SW 1271 (cell line): Measurements from ENCODE around the gene DTL.

Experiments
- DNase-seq, 2 experiments: peaks; one replicate each; lab custom pipeline; 2025; lab: John Stamatoyannopoulos, UW

The DTL gene

GRCh38 chr1:212035835-212036605, 472 bp downstream of the DTL start:
- DNase-seq: no peak

DNA sequence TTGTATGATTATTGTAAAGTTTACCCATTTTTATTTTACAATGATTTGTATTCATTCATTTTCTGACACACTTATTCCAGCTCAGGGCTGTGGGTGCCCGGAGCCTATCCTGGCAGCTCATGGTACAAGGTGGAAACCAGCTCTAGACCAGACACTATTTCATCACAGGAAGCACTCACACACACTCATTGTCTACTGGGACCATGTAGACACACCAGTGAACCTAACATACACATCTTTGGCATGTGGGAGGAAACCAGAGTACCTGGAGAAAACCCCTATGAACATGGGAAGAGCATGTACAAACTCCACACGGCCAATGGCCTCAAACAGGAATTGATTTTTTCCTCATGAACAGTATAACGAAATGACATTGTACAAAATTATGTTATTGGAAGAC, 2.4 kb downstream of the DTL start:
- DNase-seq: no peak

GRCh38 chr1:212039622-212040021, 4.1 kb downstream of the DTL start:
- no peak for DNase-seq

DNA sequence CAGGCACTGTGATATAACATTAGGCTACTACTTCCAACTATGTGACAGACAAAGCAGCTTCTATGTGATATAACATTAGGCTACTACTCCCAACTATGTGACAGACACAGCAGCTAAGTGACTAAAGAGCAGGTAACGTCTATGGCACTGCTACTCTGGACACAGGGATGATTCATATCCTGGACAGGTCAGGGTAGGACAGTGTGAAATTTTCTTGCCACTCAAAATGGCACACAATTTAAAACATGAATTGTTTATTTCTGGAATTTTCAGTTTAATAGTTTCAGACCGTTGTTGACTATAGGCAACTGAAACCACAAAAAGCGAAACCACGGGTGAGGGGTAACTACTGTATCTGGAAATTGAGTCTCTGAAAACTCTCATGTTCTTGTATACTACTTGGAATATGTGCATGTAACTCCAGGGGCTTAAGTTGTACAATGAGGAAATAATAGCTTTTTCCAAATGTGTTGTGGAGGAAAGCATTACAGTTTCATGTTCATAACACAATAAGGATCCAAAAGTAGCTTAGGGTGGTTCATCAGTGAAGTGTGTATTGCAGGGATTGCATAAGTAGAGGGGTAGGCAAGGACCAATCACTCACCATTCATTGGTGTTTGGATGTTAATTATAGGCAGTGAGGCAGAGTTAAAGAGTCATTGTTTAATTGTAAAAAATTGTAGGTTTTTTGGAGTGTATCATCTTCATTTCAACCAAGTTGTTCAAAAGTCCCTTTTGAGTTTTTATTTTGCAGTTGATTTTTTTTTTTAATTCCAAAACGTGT, 5.3 kb downstream of the DTL start:
- peak in 1 of 2 experiments; percentile 27 for DNase-seq

GRCh38 chr1:212042436-212042835, 6.9 kb downstream of the DTL start:
- DNase-seq: no peak

DNA sequence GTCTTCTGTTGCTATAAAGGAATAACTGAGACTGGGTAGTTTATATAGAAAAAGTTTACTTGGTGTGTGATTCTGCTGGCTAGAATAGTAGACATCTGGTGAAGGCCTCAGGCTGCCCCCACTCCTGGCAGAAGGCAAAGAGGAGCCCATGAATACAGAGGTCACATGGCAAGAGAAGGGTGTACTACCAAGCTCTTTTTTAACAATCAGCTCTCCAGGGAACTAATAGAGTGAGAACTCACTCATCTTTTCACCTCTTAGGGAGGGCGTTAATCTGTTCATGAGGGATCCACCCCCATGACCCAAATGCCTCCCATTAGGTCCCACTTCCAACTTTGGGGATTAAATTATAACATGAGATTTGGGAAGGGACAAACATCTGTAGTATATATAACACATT, 9.3 kb downstream of the DTL start:
- no peak for DNase-seq

DNA sequence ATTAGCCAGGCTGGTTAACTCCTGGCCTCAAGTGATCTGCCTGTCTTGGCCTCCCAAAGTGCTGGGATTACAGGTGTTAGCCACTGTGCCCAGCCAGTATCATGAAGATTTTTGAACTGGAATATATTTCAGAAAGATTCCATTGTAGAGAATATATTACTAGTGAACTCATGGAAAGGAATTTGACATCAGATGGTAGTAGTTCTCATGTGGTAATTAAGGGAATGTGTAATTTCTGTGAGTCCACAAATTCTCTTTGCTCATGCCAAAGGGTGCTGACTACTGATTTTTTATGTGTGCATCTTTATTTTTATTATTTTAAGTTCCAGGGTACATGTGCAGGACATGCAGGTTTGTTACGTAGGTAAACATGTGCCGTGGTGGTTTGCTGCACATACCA, 10.4 kb downstream of the DTL start:
- DNase-seq: no peak

DNA sequence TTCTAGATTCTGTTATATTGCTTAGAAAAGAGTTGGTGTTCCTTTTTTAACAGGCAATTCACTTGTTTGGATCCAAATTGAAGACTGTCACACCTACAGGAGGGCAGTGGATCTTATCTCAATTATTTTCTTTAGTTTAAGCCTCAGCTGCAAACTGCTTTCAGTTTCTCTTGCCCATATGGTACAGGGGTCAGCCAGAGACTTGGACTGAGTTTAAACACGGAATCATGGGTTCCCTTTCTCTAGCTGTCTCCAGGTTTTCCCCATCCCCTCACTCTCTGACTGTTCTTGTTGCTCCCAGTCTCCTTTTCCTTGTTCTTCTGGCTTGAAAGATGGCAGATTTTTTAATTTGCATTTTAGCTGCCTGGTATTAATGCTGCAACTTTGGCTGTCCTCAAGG, 18.4 kb downstream of the DTL start:
- no peak for DNase-seq

GRCh38 chr1:212055333-212055732, 19.8 kb downstream of the DTL start:
- no peak for DNase-seq

- no peak for DNase-seq
Measured at GRCh38 chr1:212060632-212061472, 25.3 kb downstream of the DTL start.

DNA sequence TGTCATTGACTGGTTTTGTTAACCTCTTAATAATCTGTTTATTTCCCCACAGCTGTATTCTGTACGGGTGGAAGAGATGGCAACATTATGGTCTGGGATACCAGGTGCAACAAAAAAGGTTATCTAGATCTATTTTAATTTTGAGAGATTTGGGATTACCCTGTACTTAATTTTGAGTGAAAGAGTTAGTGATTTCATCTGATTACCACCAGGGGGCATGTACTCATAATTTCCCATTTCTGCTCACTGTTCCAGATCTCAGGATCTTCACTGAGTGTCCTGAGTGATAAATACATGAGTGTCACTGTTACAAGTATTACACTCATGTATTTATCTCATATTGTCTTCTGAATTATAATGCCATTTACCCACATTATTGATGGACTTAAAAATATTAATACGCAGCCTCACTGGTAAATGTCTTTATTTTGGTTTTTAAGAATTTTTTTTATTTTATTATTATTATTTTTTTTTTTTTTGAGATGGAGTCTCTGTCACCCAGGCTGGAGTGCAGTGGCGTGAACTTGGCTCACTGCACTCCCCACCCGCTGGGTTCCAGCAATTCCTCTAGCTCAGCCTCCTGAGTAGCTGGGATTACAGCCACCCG, 27.4 kb downstream of the DTL start:
- DNase-seq: peak in 1 of 2 experiments; percentile 44

GRCh38 chr1:212067787-212068186, 32.2 kb downstream of the DTL start:
- DNase-seq: no peak

DNA sequence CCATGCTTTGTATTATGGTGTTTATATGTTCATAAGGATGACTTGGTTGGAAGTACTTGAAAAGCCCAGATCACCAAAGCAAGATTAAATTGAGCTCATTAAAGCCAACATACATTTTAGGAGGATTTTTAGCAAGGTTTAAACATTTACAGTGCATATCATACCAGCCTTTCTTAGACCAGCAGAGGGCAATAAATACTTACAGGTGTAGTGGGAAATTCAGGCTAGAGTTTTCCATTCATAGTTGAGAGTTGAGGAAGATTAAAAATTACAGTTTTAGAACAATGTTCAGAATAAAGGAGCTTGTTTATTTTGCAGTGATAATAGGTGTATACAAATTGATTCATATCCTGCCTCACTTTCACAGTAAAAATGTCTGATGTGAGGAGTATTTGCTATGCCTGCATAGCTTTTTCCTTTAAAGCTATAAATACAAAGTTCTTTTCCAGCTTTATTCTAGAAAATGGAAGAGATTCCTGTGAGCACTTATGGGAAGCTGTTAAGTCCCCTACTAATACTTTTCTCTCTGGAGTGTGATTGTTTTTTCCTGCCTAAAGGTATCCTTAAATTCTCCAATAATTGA, 35.3 kb downstream of the DTL start:
- peak in 1 of 2 experiments; percentile 15 for DNase-seq

DNA sequence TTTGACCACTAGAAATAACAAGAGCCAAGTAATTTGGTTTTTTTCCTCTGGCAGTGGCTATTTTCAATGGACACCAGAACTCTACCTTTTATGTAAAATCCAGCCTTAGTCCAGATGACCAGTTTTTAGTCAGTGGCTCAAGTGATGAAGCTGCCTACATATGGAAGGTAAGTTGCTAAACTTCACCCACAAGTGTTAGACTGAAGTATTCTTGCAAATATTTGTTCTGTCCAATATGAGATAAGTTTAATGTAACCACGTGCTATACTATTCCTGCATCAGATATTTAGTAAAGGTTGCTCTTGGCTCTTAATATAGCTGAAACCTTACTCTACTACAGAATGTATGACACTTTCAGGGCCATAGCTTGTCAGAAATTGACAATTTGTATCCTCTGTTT, 36.5 kb downstream of the DTL start:
- DNase-seq: no peak

GRCh38 chr1:212073490-212073889, 37.9 kb downstream of the DTL start:
- no peak for DNase-seq

- no peak for DNase-seq
Measured at GRCh38 chr1:212074313-212074712, 38.8 kb downstream of the DTL start.

GRCh38 chr1:212074856-212075255, 39.3 kb downstream of the DTL start:
- no peak for DNase-seq

- no peak for DNase-seq
Measured at GRCh38 chr1:212077028-212077427, 41.5 kb downstream of the DTL start.

DNA sequence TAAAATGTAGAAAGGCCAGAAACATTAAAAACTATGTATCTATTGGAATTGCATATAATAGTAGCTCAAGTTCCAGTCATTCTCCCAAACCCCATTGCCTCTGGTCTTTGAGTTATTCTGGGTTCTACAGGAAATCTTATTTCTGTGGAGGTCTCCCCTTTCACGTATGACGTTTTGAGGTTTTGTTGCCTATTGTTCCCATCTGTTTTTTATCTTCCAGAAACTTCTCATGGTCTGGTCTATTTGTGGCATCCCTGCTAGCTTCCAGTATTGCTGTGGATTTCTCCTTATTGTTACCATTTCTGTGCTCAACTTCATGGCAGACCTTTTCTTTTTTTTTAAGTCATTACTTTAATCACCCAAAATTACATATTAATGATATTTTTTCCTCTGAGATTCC, 43.3 kb downstream of the DTL start:
- DNase-seq: no peak

DNA sequence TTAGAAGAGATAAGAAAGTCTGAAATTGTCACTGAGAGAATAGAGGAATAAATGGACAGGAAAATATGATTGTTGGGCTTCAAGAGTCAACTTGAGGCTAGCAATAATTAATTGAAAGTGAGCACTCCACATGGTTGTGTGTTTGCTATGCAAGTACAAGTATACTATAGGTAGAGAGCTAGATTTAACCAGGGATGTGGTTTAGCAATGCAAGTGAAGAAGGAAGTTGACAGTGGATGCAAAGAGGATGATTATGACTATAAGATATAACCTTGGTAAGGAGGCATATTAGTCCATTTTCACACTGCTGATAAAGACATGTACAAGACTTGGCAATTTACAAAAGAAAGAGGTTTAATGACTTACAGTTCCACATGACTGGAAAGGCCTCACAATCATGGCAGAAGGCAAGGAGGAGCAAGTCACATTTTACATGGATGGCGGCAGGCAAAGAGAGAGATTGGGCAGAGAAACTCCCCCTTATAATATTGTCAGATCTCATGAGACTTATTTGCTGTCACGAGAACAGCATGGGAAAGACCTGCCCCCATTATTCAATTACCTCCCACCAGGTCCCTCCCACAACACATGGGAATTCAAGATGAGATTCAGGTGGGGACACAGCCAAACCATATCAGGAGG, 47.3 kb downstream of the DTL start:
- DNase-seq: no peak

GRCh38 chr1:212089560-212090163, 54.1 kb downstream of the DTL start:
- DNase-seq: no peak
